ENCODE data around the gene COX18.

The COX18 gene

DNA sequence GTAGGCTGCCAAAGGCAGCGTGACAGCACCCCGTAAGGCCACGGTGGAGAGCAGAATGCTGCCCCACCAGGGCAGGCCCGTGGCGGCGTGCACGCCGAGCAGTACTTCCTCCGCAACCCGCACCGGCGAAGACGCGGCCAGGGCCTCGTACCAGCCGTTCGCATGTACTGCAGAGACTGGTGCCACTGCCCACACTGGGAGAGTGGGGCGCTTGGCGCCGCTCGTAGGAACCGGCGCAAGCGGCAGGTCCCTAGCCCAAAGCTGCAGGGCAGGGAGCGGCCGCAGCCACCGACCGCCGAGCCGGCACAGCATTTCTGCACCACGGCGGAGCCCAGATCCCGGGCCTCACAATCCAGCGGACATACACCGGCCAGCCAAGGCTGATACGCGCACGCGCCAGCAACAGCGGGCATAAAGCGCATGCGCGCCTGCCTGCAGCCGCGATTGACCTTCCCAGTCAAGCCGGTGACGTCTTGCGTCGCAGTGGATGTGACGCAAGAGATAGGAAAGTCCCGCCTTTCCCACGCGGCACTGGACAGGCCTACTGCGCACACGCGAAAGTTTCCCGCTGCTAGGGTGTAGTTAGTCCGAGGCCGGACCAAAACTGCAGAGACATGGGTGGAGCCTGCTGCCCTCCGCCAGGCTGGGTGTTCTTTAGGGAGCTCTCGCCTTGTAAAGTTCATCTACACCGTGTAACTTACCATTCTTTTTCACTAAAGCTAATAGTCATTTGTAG lies at the start of gene COX18:
Gene COX18, minus strand, starts transcription at position 379 of the 736 bp plus-strand sequence. Its CDS starts 67 bp downstream, at position 312.
- peak; percentile 87 to 89 for DNase-seq (ENCODE audit: low read depth in 2 of 2)

DNA sequence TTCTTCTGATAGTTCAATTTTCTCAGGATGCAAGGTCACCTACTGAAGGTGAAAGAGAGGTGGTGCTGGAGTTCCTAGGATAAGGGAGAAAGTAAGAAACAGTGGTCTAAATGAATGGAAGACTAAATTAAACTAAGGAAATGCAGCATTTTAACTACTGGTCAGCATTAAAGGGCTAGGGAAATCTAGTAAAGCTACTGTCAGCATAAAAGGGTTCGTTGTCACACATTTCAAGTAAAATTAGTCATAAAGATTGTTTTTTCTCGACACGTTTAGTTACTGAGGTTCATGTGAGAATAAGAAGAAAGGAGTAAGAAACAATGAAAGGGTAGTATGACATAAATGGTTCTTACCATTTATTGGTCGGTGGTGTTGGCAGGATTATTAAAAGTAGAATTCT lies 40.0 kb upstream of the COX18 start:
- no peak for DNase-seq (ENCODE audit: low read depth in 2 of 2)

DNA sequence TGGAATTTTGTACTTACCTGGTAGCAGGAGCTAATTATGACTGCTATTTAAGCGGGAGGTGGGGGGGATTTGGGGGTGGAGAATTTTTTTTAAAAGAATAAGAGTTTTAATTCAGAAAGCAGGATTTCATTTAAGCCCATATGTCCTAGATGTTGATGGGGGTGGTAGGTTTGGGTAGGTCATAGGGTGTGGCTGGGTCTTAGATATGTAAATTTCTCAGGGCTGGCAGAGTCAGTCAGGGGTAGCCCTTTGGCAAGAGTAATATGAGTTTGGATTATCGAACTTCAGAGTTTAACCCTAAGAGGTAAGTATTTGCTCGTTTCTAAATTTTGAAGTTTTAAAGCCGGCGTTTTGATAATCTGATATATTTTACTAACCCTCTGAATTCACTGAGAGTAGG lies 35.2 kb upstream of the COX18 start:
- DNase-seq (ENCODE audit: low read depth in 2 of 2), result no peak

DNA sequence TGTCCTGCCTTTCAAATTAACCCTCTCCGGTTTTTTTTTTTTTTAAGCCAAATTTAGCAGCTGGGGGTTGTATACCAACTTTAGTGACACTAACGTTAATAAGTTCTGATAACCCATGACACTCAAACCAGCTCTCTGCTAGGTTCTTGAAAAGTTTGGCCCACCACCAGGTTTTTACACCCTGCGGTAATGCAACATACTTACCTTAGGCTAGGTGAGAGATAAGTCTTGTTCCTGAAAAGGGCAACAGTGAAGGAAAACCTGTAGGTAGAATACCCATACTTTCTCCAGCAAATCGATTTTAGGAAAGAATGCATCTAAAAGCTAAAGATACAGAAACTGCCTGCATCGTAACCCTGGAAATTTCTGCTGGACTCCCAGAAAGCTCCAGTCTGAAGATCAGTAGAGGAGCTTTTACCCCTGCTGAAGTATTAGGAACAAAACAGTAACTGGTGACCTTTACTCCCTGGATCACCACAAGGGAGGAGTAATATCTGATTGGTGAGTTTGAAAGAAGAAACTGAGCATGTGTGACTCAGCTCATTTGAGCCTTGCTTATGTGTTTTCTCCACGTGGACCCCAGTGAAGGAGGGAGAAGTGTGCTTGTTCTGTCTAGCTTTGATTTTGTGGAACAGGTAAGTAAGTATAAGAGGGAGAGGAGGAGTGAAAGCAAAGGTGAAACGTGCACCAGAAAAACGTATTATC lies 34.4 kb upstream of the COX18 start:
- no peak for DNase-seq (ENCODE audit: low read depth in 2 of 2)

- DNase-seq (ENCODE audit: low read depth in 2 of 2), result no peak
These were observed 29.6 kb upstream of the COX18 start for GRCh38 chr4:73099143-73099542.

GRCh38 chr4:73098713-73099112 lies 29.2 kb upstream of the COX18 start:
- no peak for DNase-seq (ENCODE audit: low read depth in 2 of 2)

- DNase-seq (ENCODE audit: low read depth in 2 of 2), result no peak
These were observed 28.5 kb upstream of the COX18 start for GRCh38 chr4:73098016-73098415.

GRCh38 chr4:73092868-73093267 lies 23.4 kb upstream of the COX18 start:
- DNase-seq (ENCODE audit: low read depth in 2 of 2), result no peak

DNA sequence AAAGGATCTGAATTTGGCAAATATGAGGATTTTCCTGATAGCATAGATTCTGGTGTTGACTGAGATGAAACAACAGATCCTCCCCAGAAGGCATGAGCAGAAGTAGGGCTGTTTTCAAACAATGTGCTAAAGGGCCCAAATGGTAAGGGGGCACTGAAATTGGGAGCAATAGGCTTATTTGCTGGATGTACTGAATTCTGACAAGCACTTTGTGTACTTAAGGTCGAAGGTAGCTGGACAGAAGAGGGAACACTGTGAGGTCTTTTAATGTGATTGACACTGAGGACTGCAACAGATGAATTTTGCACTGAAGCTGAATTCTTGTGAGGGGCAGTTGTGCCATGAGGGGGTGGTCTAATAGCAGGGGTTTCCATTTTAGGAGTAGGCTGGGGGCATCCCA lies 21.2 kb upstream of the COX18 start:
- no peak for DNase-seq (ENCODE audit: low read depth in 2 of 2)

GRCh38 chr4:73087871-73088270 lies 18.4 kb upstream of the COX18 start:
- DNase-seq (ENCODE audit: low read depth in 2 of 2), result no peak

DNA sequence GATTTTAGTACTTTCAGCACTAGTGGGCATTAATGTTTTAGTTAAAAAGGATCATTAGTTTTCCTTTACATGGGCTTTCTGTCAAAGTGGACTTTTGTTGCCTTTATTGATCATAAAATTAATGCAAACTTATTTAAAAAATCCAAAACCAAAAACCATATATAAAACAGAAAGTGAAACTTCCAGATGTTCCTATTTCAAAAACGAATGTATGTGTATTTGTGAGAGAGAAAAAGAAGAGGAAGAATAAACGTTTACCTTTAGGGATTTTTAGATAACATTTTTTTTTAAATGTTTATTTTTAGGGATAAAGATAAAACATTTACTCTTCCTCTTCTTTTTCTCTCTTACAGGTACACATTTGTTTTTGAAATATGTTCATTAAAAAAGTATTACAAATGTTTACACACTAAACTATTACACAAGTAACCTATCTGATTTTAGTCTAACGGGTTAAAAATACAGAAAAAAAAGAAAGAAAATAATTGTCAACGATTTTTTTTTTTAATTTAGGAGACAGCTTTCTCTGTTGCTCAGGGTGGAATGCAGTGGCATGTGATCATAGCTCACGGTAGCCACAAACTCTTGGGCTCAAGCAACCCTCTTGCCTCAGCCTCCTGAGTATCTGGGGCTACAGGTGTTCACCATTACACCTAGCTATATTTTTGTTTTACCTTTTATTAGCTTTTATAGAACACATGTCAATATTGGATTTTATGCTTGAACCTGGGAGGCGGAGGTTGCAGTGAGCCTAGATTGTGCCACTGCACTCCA lies 16.8 kb upstream of the COX18 start:
- no peak for DNase-seq (ENCODE audit: low read depth in 2 of 2)

DNA sequence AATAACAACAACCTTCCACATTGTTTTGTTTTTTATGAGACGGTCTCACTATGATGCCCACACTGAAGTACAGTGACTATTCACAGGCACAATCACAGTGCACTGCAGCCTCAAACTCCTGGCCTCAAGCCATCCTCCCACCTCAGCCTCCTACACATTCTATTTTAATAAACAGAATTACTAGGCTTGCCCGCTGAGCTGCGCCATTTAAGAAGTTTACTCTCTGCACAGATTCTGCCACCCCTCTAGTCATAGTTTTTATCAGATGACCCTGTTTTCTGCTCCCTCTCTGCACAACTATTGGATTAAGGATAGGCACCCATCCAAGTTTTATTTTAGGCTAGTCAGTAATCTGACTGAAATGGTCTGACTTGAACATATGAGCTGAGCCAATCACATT lies 11.3 kb upstream of the COX18 start:
- no peak for DNase-seq (ENCODE audit: low read depth in 2 of 2)

- DNase-seq (ENCODE audit: low read depth in 2 of 2), result no peak
These were observed 6.3 kb upstream of the COX18 start for GRCh38 chr4:73075832-73076231.

DNA sequence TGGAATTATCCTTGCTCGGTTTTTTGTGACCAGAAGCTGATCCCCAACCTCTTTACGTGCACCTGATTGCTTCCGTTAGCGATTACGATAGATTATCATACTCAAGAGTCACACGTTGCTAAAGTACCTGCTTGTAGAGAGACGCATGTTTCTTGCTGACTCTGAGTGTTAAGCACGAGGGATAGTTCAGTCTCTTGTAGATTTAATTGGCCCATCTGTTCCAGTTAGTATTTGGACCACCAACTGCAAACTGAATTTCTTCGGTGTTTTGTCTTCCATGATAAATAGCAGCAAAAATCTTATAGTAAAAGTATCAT lies 516 bp upstream of the COX18 start:
- no peak for DNase-seq (ENCODE audit: low read depth in 2 of 2)

GRCh38 chr4:73068491-73069337 lies 802 bp downstream of the COX18 start:
- DNase-seq (ENCODE audit: low read depth in 2 of 2), result no peak

GRCh38 chr4:73067971-73068394 lies 1.5 kb downstream of the COX18 start:
- peak in 1 of 2 donors; percentile 17 for DNase-seq (ENCODE audit: low read depth in 2 of 2)

DNA sequence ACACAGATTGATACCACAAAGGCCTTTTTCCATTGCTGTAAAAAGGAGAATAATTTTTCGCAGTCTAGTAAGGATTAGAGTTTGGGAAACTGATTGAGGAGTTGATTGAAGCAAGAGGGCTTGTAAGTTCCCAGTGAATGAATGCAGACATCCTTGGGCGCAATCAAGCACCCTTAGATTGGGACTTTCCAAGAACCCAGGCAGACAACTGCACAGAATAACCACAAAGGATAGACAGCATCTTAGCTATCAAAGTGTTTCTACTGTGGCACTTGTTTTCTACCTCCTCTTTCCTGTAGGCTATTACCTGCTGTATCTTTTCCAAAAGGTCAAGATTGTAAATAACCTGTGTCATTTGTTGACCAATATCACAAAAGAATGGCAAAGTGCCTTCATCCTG lies 2.6 kb downstream of the COX18 start:
- no peak for DNase-seq (ENCODE audit: low read depth in 2 of 2)

DNA sequence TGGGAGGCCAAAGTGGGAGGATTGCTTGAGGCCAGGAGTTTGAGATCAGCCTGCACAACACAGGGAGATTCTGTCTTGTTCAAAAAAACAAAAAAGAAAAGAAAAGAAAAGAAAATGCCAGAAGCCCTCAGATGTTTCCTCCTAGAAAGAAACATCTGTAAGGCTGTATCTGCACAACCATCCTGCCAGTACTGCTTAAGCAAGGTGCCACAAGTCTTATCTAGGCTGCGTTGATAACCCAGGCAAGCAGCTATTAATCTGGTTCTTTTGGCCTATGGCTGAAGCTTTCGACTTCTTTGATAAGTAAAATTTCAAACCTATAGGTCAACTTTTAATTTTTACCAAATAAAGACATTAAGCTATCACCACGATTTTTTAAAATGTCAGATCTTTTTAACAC lies 3.1 kb downstream of the COX18 start:
- no peak for DNase-seq (ENCODE audit: low read depth in 2 of 2)

GRCh38 chr4:73064536-73064935 lies 5.0 kb downstream of the COX18 start:
- DNase-seq (ENCODE audit: low read depth in 2 of 2), result no peak

DNA sequence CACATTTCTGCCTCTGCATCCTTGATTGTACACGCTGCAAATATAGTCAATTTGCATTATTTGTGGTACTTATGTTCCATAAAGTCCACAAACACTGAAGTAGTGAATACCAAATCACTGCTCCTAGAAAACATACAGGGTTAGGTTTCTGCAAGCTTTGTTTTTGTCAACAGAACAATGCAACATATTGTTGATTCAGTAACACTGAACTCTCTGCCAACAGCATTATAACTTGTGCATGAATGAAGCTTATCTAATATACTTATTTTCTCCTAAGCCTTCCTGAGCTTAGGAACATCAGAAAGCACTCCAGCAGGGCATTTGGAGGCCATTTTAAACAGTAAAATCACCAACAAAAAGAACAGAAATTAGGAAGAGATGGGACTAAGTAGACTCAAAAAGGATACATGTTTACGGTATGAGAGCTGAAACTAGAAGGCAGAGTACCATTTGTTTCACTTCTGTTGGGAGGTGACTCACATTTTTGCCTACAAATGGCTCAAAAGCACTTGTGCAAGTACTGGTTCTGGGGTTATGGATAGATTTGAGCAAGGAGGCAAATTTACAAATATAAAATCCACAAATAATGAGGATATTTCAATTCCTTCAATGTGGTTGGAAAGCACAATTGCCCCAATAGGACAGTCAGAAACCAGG lies 14.1 kb downstream of the COX18 start:
- DNase-seq (ENCODE audit: low read depth in 2 of 2), result no peak

- no peak for DNase-seq (ENCODE audit: low read depth in 2 of 2)
These were observed 15.5 kb downstream of the COX18 start for GRCh38 chr4:73053974-73054480.
